A673 (cell line): ENCODE data around the gene TCHP. TPM values are rescaled to one million over a fixed set of nuclear protein-coding genes. Genes with fewer than 3 reads are reported as not detected.
A peak's percentile ranks its signal among the peaks of the same experiment; 100 is the strongest.

Source experiments
- BruUV-seq: library from RNA; stranded (reverse); fragments of 400-500 nt; replicated peaks from 2 replicates; lab custom pipeline; 2021; lab: Mats Ljungman, UMichigan
- CTCF ChIA-PET: fragments of 300-600 bp; sonication (Branson Sonifier 250); formaldehyde crosslinking; loops from one replicate; lab custom pipeline; 2022; ENCODE audit warnings: antibody characterized with exemption; lab: Charles Lee
- POLR2A ChIA-PET: fragments of 300-600 bp; sonication (Branson Sonifier 250); formaldehyde crosslinking; loops from one replicate; lab custom pipeline; 2022; ENCODE audit warnings: antibody characterized with exemption; ENCODE audit not compliant: low non-redundant PET; lab: Charles Lee
- DNase-seq: peaks from one replicate; pipeline ENCODE4 v3.0.0-alpha.2; 2015; ENCODE audit warnings: low spot score
- H3K27ac ChIP-seq: fragments of 200-600 bp; sonication (generic); 2 replicates; pipeline ENCODE4 v1.5.1; 2016; ENCODE audit warnings: mixed run types, low read depth, mild to moderate bottlenecking, mixed read lengths, antibody characterized with exemption, low read length; ENCODE audit not compliant: poor library complexity, severe bottlenecking
- H3K27me3 ChIP-seq: fragments of 200-600 bp; sonication (generic); replicated peaks from 2 replicates; pipeline ENCODE4 v1.6.1; 2017; ENCODE audit warnings: mixed run types, low read depth, mild to moderate bottlenecking, mixed read lengths, antibody characterized with exemption, low read length; ENCODE audit not compliant: insufficient read depth, poor library complexity
- H3K36me3 ChIP-seq: fragments of 200-600 bp; sonication (generic); 2 replicates; pipeline ENCODE4 v1.6.1; 2016; ENCODE audit warnings: mixed run types, mild to moderate bottlenecking, mixed read lengths, antibody characterized with exemption, low read length; ENCODE audit not compliant: insufficient read depth, poor library complexity, severe bottlenecking
- H3K4me1 ChIP-seq: fragments of 200-600 bp; sonication (generic); 2 replicates; pipeline ENCODE4 v1.6.1; 2017; ENCODE audit warnings: mixed run types, mild to moderate bottlenecking, mixed read lengths, antibody characterized with exemption, low read length; ENCODE audit not compliant: insufficient read depth, poor library complexity, severe bottlenecking
- H3K4me3 ChIP-seq: fragments of 200-600 bp; sonication (generic); 2 replicates; pipeline ENCODE4 v1.5.1; 2016; ENCODE audit warnings: low read depth, mixed run types, mild to moderate bottlenecking, mixed read lengths, low read length; ENCODE audit not compliant: poor library complexity, severe bottlenecking
- H3K9me3 ChIP-seq: fragments of 200-600 bp; sonication (generic); 2 replicates; pipeline ENCODE4 v1.6.1; 2016; ENCODE audit warnings: mixed run types, low read depth, mild to moderate bottlenecking, mixed read lengths, antibody characterized with exemption, low read length; ENCODE audit not compliant: poor library complexity, severe bottlenecking
- CTCF ChIP-seq: fragments of 300-800, 200-600 bp; sonication (generic); conservative IDR thresholded peaks from 2 replicates; pipeline ENCODE4 v1.5.1; 2017; ENCODE audit warnings: low read depth, mild to moderate bottlenecking, antibody characterized with exemption, low read length, moderate library complexity, mixed read lengths
- EZH2 ChIP-seq: fragments of 200-600 bp; sonication (generic); IDR thresholded peaks from 2 replicates; pipeline ENCODE4 v1.6.1; 2017; ENCODE audit warnings: borderline replicate concordance, low read depth, mild to moderate bottlenecking, mixed read lengths, antibody characterized with exemption, low read length; ENCODE audit not compliant: poor library complexity, severe bottlenecking
- intact Hi-C: fragments of 100-400 bp; cut with micrococcal nuclease; formaldehyde crosslinking; loops from one replicate; pipeline ENCODE4 v1.10.0; 2022; ENCODE audit not compliant: unreplicated experiment
- total RNA-seq: library from RNA; stranded (reverse); gene quantifications from 2 replicates; pipeline ENCODE4 v1.2.3, GENCODE V29; 2021

Gene TCHP
- total RNA-seq, 1 experiment from 2014 or later, result 40.4 TPM

- no peaks in the 10 kb centered on the region for H3K9me3 ChIP-seq
- no peak for TF ChIP-seq EZH2
- TF ChIP-seq CTCF, result no peak
- intact Hi-C loops, result no loop called here
- POLR2A ChIA-PET, result no interaction called here
- no peak for DNase-seq
- H3K4me3 ChIP-seq, result no peak overlapping the region
- CTCF ChIA-PET, result interaction anchor here (0.6 kb wide), 1 partner anchor 141 kb away, joined by 3 read pairs; no protein-coding TSS in a partner anchor
- BruUV-seq, result no TSS peak
- H3K27me3 ChIP-seq, result no peaks in the 10 kb centered on the region
- H3K36me3 ChIP-seq, result peaks cover 28% of the 10 kb centered on the region
- peaks cover 18% of the 10 kb centered on the region for H3K4me1 ChIP-seq
- peak overlapping the region; percentile 70 for H3K27ac ChIP-seq
These were observed 46.8 kb downstream of the TCHP start for GRCh38 chr12:109946913-109947312.

- H3K4me3 ChIP-seq, result no peak overlapping the region
- POLR2A ChIA-PET, result no interaction called here
These were observed 47.4 kb downstream of the TCHP start for GRCh38 chr12:109947521-109947920.

GRCh38 chr12:109948368-109948767, 48.3 kb downstream of the TCHP start:
- Histone ChIP-seq H3K4me1 (peaks cover 18% of the 10 kb centered on the region), H3K36me3 (peaks cover 42% of the 10 kb centered on the region), H3K27ac (peak overlapping the region; percentile 18), H3K27me3 (no peaks in the 10 kb centered on the region), H3K9me3 (no peaks in the 10 kb centered on the region), H3K4me3 (no peak overlapping the region)
- no TSS peak for BruUV-seq
- POLR2A ChIA-PET, result no interaction called here
- DNase-seq, result no peak
- intact Hi-C loops, result no loop called here
- CTCF ChIA-PET, result interaction anchor here (0.5 kb wide), 1 partner anchor 150 kb away, joined by 3 read pairs; no protein-coding TSS in a partner anchor
- TF ChIP-seq CTCF, result no peak
- TF ChIP-seq EZH2, result no peak

More at GRCh38 chr12:109947521-109947920, 47.4 kb downstream of the TCHP start:
- BruUV-seq, result no TSS peak
- H3K4me1 ChIP-seq, result peaks cover 18% of the 10 kb centered on the region
- CTCF ChIA-PET, result interaction anchor here (0.6 kb wide), 1 partner anchor 141 kb away, joined by 3 read pairs; no protein-coding TSS in a partner anchor
- H3K9me3 ChIP-seq, result no peaks in the 10 kb centered on the region
- intact Hi-C loops, result no loop called here
- peaks cover 33% of the 10 kb centered on the region for H3K36me3 ChIP-seq
- peak; percentile 69 for DNase-seq
- TF ChIP-seq CTCF (no peak), EZH2 (no peak)
- peak overlapping the region; percentile 70 for H3K27ac ChIP-seq
- no peaks in the 10 kb centered on the region for H3K27me3 ChIP-seq
